Right lobe of liver (tissue), 6 donors: Measurements from ENCODE around the gene DDIT3. TPM values are rescaled to one million over a fixed set of nuclear protein-coding genes. Genes with fewer than 3 reads are reported as not detected.

Source experiments
- ATAC-seq, 4 donors: fragments of 200-7000 bp; cut with Tn5 transposase; one replicate each; pipeline ENCODE4 v1.9.1; 2020; ENCODE audit warnings: mild to moderate bottlenecking in 4 of 4, moderate library complexity in 4 of 4
- DNase-seq, 3 donors: peaks; one replicate each; pipeline ENCODE4 v3.0.0-alpha.2; 2020
- H3K27ac ChIP-seq, 3 donors: fragments of 200-600 bp; one replicate each; pipeline ENCODE4 v1.8.0; 2022
- H3K27me3 ChIP-seq, 2 donors: fragments of 200-600 bp; one replicate each; pipeline ENCODE4 v1.8.0; 2022
- H3K36me3 ChIP-seq, 4 donors: fragments of 200-600 bp; sonication (generic) in 1 of 4; one replicate each; pipeline versions ENCODE4 v1.5.1 to v1.8.0; 2017 to 2022; ENCODE audit warnings: control low read depth in 1 of 4
- H3K4me1 ChIP-seq, 4 donors: fragments of 200-600 bp; sonication (generic) in 1 of 4; one replicate each; pipeline versions ENCODE4 v1.5.1 to v1.8.0; 2017 to 2022; ENCODE audit warnings: control low read depth in 1 of 4
- H3K4me3 ChIP-seq, 3 donors: fragments of 200-600 bp; one replicate each; pipeline ENCODE4 v1.8.0; 2022
- H3K9me3 ChIP-seq, 4 donors: fragments of 200-600 bp; sonication (generic) in 1 of 4; one replicate each; pipeline versions ENCODE4 v1.5.1 to v1.8.0; 2017 to 2022; ENCODE audit warnings: control low read depth in 1 of 4
- POLR2A ChIP-seq: fragments of 450-650 bp; IDR thresholded peaks from one replicate; pipeline ENCODE4 v1.6.1; 2017; ENCODE audit warnings: antibody characterized with exemption, mild to moderate bottlenecking
- WGBS: methylation state at CpG from one replicate; pipeline ENCODE4 v1.1.6; 2018; ENCODE audit warnings: low coverage, low lambda C conversion rate; ENCODE audit not compliant: insufficient coverage; ENCODE audit errors: missing lambda C conversion rate; 5-methylcytosine and 5-hydroxymethylcytosine counted together
- intact Hi-C, 2 donors: fragments of 100-400 bp; cut with DNase I; formaldehyde crosslinking; loops; one replicate each; pipeline versions ENCODE4 v1.11.2 to v1.14.1; 2022
- total RNA-seq, 6 experiments: library from RNA; depleted of rRNA in 2 of 6; stranded (reverse); fragments of >200 nt in 2 of 6; fragmentation: NEBNext Ultra II Directional in 3 of 6; extraction: Animal tissue kit (Norgen Biotek cat#: 25700) in 3 of 6; gene quantifications; one replicate each; pipeline versions ENCODE4 v1.1.0 to v1.2.4, GENCODE V29; 2016 to 2023
- TF ChIP-seq, protein P1 (sequence below), 4 donors: fragments of 200-600 bp in 3 of 4; fragments of 450-650 bp in 1 of 4; IDR thresholded peaks; one replicate each; pipeline versions ENCODE4 v1.5.1 to v1.8.0; 2016 to 2022; ENCODE audit warnings: antibody characterized with exemption in 4 of 4, mild to moderate bottlenecking in 2 of 4
- donor health status: DM: no; HTN: yes; CAD: no.
- donor health status: DM: no; HTN: no; CAD: no.
- donor health status: DM: no; HTN: no; CAD: no.
- donor health status: DM: no; HTN: yes; CAD: no.
- donor health status: DM: no; HTN: yes; CAD: no.

Gene DDIT3
- total RNA-seq, 6 experiments from 2014 or later: 11.3 to 26.7 (median 18.7) TPM

DNA sequence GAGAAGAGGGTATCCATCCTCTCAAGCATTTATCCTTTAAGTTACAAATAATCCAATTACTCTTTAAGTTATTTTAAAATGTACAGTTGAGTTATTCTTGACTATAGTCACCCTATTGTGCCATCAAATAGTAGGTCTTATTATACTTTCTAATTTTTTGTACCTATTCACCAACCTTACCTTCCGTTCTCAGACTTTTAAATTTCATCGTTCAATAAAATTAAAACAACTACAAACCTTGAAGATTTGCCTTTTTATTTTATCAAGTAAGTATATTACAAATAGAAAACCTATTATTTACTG lies 27.6 kb upstream of the DDIT3 start:
- Histone ChIP-seq H3K9me3 (no peaks in the 10 kb centered on the region), H3K4me1 (peaks cover 0 to 7% (median 1%) of the 10 kb centered on the region in 4 donors), H3K27me3 (peaks cover 0 to 13% of the 10 kb centered on the region in 2 donors), H3K4me3 (no peak overlapping the region), H3K36me3 (no peaks in the 10 kb centered on the region), H3K27ac (no peak overlapping the region)
- no peak for DNase-seq
- intact Hi-C loops: no loop called here
- no peak for ATAC-seq
- TF ChIP-seq, protein P1, sequence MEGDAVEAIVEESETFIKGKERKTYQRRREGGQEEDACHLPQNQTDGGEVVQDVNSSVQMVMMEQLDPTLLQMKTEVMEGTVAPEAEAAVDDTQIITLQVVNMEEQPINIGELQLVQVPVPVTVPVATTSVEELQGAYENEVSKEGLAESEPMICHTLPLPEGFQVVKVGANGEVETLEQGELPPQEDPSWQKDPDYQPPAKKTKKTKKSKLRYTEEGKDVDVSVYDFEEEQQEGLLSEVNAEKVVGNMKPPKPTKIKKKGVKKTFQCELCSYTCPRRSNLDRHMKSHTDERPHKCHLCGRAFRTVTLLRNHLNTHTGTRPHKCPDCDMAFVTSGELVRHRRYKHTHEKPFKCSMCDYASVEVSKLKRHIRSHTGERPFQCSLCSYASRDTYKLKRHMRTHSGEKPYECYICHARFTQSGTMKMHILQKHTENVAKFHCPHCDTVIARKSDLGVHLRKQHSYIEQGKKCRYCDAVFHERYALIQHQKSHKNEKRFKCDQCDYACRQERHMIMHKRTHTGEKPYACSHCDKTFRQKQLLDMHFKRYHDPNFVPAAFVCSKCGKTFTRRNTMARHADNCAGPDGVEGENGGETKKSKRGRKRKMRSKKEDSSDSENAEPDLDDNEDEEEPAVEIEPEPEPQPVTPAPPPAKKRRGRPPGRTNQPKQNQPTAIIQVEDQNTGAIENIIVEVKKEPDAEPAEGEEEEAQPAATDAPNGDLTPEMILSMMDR (IDR thresholded peaks at IDR 0.05): no peak
- no peak for TF ChIP-seq POLR2A
- WGBS: 100% methylated on average over 2 of the region's 2 CpGs

DNA sequence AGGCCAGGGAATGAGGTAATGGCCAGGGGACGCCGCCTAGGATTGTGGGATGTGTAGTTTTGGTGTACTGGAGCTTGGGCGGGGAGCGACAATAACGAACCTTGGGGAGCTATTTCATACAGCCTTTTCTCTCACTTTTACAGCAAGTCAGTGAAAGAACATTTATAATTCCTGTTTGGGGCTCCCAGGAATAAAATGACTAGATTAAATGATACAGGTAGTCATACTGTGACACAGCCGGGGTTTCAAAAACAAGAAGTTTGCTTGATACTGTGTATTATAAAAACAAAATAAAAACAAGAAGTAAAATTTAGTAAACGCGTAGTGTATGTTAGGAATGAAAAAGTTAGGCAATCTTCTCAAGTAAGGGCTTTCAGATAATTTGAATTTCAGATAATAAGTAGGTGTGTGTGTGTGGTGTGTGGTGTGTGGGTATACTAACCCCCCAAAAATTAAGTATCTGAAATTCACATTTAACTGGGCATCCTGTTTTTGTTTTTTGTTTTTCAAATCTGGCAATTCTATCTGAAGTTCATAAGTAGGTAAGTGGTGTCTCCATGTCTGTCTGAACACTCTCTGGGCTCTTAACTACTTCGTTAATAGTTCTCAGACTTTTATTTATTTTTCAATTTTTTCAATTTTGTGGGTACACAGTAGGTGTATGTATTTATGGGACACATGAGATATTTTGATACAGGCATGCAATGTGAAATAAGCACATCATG lies 27.1 kb upstream of the DDIT3 start:
- ATAC-seq (no peak), DNase-seq (no peak)
- no peaks in the 10 kb centered on the region for H3K36me3 ChIP-seq
- H3K27me3 ChIP-seq: peaks cover 0 to 13% of the 10 kb centered on the region in 2 donors
- 16% methylated on average over 9 of the region's 9 CpGs for WGBS
- peak overlapping the region; percentile 80 to 93 (median 85) for H3K4me3 ChIP-seq
- no peak overlapping the region for H3K27ac ChIP-seq
- intact Hi-C loops: no loop called here
- H3K9me3 ChIP-seq: no peaks in the 10 kb centered on the region
- peaks cover 0 to 7% (median 1%) of the 10 kb centered on the region in 4 donors for H3K4me1 ChIP-seq
- TF ChIP-seq, protein P1 (IDR thresholded peaks at IDR 0.05): no peak
- TF ChIP-seq POLR2A: no peak

DNA sequence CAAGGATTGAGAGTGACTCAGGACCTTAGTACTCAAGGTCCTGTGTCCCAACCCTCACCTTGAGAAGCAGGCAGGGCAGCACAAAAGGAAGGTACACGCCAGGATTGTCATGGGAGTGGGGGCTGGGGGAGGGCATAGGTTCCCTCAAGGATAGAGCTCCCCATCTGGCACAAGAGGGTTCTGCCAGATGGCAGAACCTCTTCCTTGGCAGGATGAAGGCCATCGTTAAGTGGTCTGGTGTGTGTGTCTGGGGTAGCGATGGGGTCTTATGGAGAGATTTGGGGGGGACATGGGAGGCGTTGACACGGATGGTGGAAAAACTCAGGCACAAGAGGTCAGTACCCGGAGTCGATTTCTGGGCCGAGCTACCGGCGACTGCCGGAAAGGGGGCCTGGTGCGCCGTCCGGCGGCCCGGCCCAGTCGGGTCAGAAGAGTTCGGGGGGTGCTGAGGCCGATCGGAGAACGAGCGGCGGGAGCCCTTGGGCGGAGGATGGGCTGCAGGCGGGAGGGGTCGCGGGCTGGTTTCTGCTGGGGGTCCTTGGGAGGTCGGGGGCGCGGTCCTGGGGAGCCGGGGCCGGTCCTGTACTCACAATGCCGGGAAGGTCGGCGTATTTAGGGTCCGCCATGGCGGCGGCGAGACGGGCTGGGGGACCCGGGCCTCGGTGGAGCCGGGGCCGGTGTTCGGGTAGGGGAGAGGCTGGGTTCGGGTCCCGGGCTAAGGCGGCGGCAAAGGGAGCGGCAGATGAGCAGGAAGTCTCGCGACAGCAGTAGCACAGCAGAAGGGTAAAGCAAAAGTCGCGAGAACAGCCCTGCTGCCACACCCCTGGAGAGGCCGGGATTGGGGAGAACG lies 26.3 kb upstream of the DDIT3 start, which contains the start of gene DCTN2:
Gene DCTN2 (minus strand): TSS at position 755 of the 850 bp plus-strand sequence. CDS start 129 bp downstream, at position 626.
- Histone ChIP-seq H3K4me3 (peak within 1 kb of the TSS; percentile 80 to 93 (median 85)), H3K9me3 (no peaks in the 10 kb centered on the region), H3K27me3 (peaks cover 0 to 13% of the 10 kb centered on the region in 2 donors), H3K36me3 (peaks cover 0 to 7% (median 0%) of the 10 kb centered on the region in 4 donors), H3K27ac (peak within 1 kb of the TSS; percentile 42 to 76 (median 53)), H3K4me1 (peaks cover 0 to 7% (median 1%) of the 10 kb centered on the region in 4 donors)
- under 1% methylated on average over 41 of the region's 56 CpGs for WGBS
- intact Hi-C loops: no loop called here
- DNase-seq: peak; percentile 94 to 97 (median 96)
- ATAC-seq: peak; percentile 98 to 99 (median 99)
- TF ChIP-seq POLR2A: peak; percentile 29
- TF ChIP-seq, protein P1 (IDR thresholded peaks at IDR 0.05): no peak

DNA sequence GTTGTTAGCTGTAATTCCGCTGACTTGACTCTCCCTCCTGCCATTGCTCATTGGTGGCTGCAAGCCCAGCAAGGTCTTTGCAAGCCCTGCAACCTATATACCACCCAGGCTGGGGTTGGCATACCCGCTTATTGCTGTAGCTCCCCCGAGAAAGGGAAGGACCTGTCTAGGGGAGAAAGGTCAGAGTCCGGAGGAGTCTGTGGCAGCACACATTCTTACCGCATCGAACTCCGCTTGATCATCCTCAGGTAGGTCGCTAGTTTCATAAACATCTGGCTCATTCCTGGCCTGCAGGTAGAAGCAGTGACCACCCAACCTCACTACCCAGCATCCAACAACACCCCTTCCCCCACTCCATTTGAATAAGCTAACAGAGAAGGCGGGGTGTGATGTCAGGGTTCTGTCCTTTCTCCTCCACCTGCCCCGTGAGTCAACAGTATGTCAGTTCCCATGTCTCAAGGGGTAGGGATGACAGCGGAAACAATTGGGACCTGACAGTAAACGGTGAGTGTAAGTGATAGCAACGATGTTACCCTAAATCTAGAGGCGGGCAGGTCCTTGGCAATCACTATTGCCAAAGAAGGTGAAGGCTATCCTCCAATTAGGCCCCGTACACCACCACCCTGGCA lies 25.6 kb upstream of the DDIT3 start:
- no peaks in the 10 kb centered on the region for H3K9me3 ChIP-seq
- TF ChIP-seq, protein P1 (IDR thresholded peaks at IDR 0.05): no peak
- TF ChIP-seq POLR2A: no peak
- intact Hi-C loops: no loop called here
- ATAC-seq (peak in 1 of 4 donors; percentile 5), DNase-seq (no peak)
- peaks cover 0 to 13% of the 10 kb centered on the region in 2 donors for H3K27me3 ChIP-seq
- peaks cover 0 to 7% (median 1%) of the 10 kb centered on the region in 4 donors for H3K4me1 ChIP-seq
- H3K36me3 ChIP-seq: peaks cover 0 to 14% (median 1%) of the 10 kb centered on the region in 4 donors
- WGBS: 67% methylated on average over 13 of the region's 15 CpGs
- no peak overlapping the region for H3K27ac ChIP-seq
- H3K4me3 ChIP-seq: peak overlapping the region; percentile 80 to 93 (median 85)
